ENCODE results near the gene PKN1. TPM values are rescaled to one million over a fixed set of nuclear protein-coding genes. Genes with fewer than 3 reads are reported as not detected.

The PKN1 gene
- total and polyA plus RNA-seq, 9 of the 15 experiments (the other 6 are each of a cell fraction or from before 2014, with no cell fraction given) = 0.30 to 228 (median 77.5) TPM

DNA sequence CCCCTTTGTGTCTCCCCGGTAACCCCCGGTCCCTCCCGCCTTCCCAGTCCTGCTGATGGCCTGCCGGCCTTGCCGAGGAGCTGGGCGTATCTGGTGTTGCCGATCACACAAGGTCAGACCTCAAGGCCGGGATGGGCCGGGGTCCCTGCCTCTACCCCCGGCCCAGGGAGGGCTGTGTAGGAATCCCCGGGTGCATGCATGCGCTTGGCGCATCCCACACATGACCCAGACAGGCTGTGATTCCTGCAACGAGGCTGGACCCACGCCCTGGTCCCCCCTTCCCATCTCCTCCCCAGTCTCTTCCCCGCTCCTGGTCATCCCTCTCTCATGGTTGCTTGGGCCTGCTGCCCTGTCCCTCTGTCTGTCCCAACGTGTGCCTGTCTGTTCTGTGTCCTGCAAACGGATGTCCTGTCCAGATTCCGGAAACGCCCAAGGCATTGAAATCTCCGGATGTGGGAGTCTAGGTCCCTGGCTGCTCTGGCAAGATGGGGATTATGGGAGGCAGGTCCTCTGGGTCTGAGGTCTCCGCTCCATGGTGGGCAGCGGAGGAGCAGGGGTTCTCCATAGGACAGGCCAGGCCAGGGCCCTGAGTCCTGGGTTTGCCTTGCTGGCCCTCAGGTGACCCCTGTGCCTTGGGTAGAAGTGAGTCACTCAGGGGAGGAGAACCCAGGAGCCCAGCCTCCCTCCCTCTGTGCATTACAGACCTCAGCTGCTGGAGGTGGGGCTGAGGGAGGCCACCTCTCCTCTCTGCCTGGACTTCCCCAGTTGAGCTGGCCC, 1.6 kb downstream of the PKN1 start (continued):
- no peak for TF ChIP-seq KLF6 (CRISPR knock-in tag; IDR thresholded peaks at IDR 0.05; ENCODE audit: borderline replicate concordance)
- TF ChIP-seq, protein P1, sequence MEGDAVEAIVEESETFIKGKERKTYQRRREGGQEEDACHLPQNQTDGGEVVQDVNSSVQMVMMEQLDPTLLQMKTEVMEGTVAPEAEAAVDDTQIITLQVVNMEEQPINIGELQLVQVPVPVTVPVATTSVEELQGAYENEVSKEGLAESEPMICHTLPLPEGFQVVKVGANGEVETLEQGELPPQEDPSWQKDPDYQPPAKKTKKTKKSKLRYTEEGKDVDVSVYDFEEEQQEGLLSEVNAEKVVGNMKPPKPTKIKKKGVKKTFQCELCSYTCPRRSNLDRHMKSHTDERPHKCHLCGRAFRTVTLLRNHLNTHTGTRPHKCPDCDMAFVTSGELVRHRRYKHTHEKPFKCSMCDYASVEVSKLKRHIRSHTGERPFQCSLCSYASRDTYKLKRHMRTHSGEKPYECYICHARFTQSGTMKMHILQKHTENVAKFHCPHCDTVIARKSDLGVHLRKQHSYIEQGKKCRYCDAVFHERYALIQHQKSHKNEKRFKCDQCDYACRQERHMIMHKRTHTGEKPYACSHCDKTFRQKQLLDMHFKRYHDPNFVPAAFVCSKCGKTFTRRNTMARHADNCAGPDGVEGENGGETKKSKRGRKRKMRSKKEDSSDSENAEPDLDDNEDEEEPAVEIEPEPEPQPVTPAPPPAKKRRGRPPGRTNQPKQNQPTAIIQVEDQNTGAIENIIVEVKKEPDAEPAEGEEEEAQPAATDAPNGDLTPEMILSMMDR (IDR thresholded peaks at IDR 0.05 in 2 of 3, conservative IDR thresholded peaks at IDR 0.05 in 1 of 3; ENCODE audit: insufficient read depth in 2 of 3, low read depth in 1 of 3, low read length in 3 of 3) = no peak
- no peak for TF ChIP-seq TAL1 (IDR thresholded peaks at IDR 0.05)
- TF ChIP-seq, protein P2, sequence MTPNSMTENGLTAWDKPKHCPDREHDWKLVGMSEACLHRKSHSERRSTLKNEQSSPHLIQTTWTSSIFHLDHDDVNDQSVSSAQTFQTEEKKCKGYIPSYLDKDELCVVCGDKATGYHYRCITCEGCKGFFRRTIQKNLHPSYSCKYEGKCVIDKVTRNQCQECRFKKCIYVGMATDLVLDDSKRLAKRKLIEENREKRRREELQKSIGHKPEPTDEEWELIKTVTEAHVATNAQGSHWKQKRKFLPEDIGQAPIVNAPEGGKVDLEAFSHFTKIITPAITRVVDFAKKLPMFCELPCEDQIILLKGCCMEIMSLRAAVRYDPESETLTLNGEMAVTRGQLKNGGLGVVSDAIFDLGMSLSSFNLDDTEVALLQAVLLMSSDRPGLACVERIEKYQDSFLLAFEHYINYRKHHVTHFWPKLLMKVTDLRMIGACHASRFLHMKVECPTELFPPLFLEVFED (CRISPR knock-in tag; conservative IDR thresholded peaks at IDR 0.05) = no peak
- no peak for TF ChIP-seq PURB (CRISPR knock-in tag; IDR thresholded peaks at IDR 0.05; ENCODE audit: low read depth)
- TF ChIP-seq SPI1 (IDR thresholded peaks at IDR 0.05; ENCODE audit: borderline replicate concordance, low read depth, low read length) = 0 out of 2 replicates have a peak, but pooled peaks have one; percentile 41
- TF ChIP-seq GATAD2B (IDR thresholded peaks at IDR 0.05; ENCODE audit: borderline replicate concordance) = no peak; the same call in 1 of the 2 replicates
- no peak for TF ChIP-seq SNIP1 (IDR thresholded peaks at IDR 0.05; ENCODE audit: low read depth)
- no peak for TF ChIP-seq FOXJ3 (CRISPR knock-in tag; IDR thresholded peaks at IDR 0.05)
- TF ChIP-seq, protein P3, sequence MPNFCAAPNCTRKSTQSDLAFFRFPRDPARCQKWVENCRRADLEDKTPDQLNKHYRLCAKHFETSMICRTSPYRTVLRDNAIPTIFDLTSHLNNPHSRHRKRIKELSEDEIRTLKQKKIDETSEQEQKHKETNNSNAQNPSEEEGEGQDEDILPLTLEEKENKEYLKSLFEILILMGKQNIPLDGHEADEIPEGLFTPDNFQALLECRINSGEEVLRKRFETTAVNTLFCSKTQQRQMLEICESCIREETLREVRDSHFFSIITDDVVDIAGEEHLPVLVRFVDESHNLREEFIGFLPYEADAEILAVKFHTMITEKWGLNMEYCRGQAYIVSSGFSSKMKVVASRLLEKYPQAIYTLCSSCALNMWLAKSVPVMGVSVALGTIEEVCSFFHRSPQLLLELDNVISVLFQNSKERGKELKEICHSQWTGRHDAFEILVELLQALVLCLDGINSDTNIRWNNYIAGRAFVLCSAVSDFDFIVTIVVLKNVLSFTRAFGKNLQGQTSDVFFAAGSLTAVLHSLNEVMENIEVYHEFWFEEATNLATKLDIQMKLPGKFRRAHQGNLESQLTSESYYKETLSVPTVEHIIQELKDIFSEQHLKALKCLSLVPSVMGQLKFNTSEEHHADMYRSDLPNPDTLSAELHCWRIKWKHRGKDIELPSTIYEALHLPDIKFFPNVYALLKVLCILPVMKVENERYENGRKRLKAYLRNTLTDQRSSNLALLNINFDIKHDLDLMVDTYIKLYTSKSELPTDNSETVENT (CRISPR knock-in tag; IDR thresholded peaks at IDR 0.05) = no peak
- TF ChIP-seq ZNF174 (CRISPR knock-in tag; IDR thresholded peaks at IDR 0.05) = no peak
- no peak for TF ChIP-seq ZNF830 (CRISPR knock-in tag; IDR thresholded peaks at IDR 0.05)
- no peak for TF ChIP-seq NFIC (IDR thresholded peaks at IDR 0.05)
- TF ChIP-seq SIN3A (IDR thresholded peaks at IDR 0.05; ENCODE audit: borderline replicate concordance in 2 of 2, control insufficient read depth in 1 of 2, low read depth in 2 of 2, low read length in 2 of 2) = peak in 1 of 2 experiments; percentile 28; a peak in 1 of 4 replicates
- TF ChIP-seq HEY1 (CRISPR knock-in tag; IDR thresholded peaks at IDR 0.05; ENCODE audit: borderline replicate concordance) = no peak
- TF ChIP-seq ZNF175 (CRISPR knock-in tag; IDR thresholded peaks at IDR 0.05; ENCODE audit: low read depth) = 0 out of 2 replicates have a peak, but pooled peaks have one; percentile 37
- TF ChIP-seq, protein P4, sequence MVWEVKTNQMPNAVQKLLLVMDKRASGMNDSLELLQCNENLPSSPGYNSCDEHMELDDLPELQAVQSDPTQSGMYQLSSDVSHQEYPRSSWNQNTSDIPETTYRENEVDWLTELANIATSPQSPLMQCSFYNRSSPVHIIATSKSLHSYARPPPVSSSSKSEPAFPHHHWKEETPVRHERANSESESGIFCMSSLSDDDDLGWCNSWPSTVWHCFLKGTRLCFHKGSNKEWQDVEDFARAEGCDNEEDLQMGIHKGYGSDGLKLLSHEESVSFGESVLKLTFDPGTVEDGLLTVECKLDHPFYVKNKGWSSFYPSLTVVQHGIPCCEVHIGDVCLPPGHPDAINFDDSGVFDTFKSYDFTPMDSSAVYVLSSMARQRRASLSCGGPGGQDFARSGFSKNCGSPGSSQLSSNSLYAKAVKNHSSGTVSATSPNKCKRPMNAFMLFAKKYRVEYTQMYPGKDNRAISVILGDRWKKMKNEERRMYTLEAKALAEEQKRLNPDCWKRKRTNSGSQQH (CRISPR knock-in tag; IDR thresholded peaks at IDR 0.05) = no peak
- no peak for TF ChIP-seq NCOA2 (IDR thresholded peaks at IDR 0.05; ENCODE audit: partially characterized antibody in 2 of 2)
- TF ChIP-seq ETV1 (tag; conservative IDR thresholded peaks at IDR 0.05; ENCODE audit: low read depth) = peak; percentile 93
- no peak for TF ChIP-seq ZFP30 (CRISPR knock-in tag; IDR thresholded peaks at IDR 0.05; ENCODE audit: borderline replicate concordance)
- TF ChIP-seq L3MBTL2 (IDR thresholded peaks at IDR 0.05) = no peak
